ENCODE results near the gene FARP1.
A peak's percentile ranks its signal among the peaks of the same experiment; 100 is the strongest.

Gene FARP1

GRCh38 chr13:98176777-98177608, 34.1 kb downstream of the FARP1 start, which contains the start of gene RNF113B:
Gene RNF113B (minus strand): TSS chr13:98177269. CDS start chr13:98177236, 33 bp downstream.
- DNase-seq = no peak

GRCh38 chr13:98180092-98180491, 37.2 kb downstream of the FARP1 start:
- DNase-seq = peak; percentile 12

GRCh38 chr13:98181111-98181815, 38.4 kb downstream of the FARP1 start:
- DNase-seq = no peak

- no peak for DNase-seq
Observed at GRCh38 chr13:98182153-98182552, 39.3 kb downstream of the FARP1 start.

- no peak for DNase-seq
Observed at GRCh38 chr13:98182589-98182988, 39.7 kb downstream of the FARP1 start.

- peak; percentile 35 for DNase-seq
Observed at GRCh38 chr13:98184792-98185191, 41.9 kb downstream of the FARP1 start.

GRCh38 chr13:98187155-98187964, 44.5 kb downstream of the FARP1 start:
- no peak for DNase-seq

- no peak for DNase-seq
Observed at GRCh38 chr13:98187965-98188261, 45.0 kb downstream of the FARP1 start.

GRCh38 chr13:98188544-98189166, 45.8 kb downstream of the FARP1 start:
- no peak for DNase-seq

GRCh38 chr13:98189841-98190505, 47.1 kb downstream of the FARP1 start:
- DNase-seq = no peak

GRCh38 chr13:98190889-98191444, 48.1 kb downstream of the FARP1 start:
- no peak for DNase-seq

- DNase-seq = no peak
Observed at GRCh38 chr13:98192008-98192407, 49.1 kb downstream of the FARP1 start.

GRCh38 chr13:98195054-98195791, 52.3 kb downstream of the FARP1 start:
- DNase-seq = no peak

GRCh38 chr13:98198683-98199082, 55.8 kb downstream of the FARP1 start:
- no peak for DNase-seq

GRCh38 chr13:98199480-98199879, 56.6 kb downstream of the FARP1 start:
- no peak for DNase-seq

GRCh38 chr13:98200211-98200878, 57.5 kb downstream of the FARP1 start:
- no peak for DNase-seq

GRCh38 chr13:98201189-98201588, 58.3 kb downstream of the FARP1 start:
- DNase-seq = no peak

GRCh38 chr13:98201984-98202383, 59.1 kb downstream of the FARP1 start:
- DNase-seq = no peak

GRCh38 chr13:98203646-98204326, 60.9 kb downstream of the FARP1 start:
- no peak for DNase-seq

- DNase-seq = no peak
Observed at GRCh38 chr13:98204546-98204945, 61.7 kb downstream of the FARP1 start.

Data from NCI-H226 (cell line).